Loucy (cell line): Measurements from ENCODE around the gene CCDC47.

Source experiments
- CTCF ChIP-seq: fragments of 200-600 bp; sonication (generic); conservative IDR thresholded peaks from 2 replicates; pipeline ENCODE4 v1.5.1; 2014; ENCODE audit warnings: mild to moderate bottlenecking, antibody characterized with exemption, low read length
- EZH2phosphoT487 ChIP-seq: fragments of 200-600 bp; IDR thresholded peaks from 2 replicates; pipeline ENCODE4 v1.6.1; 2018; ENCODE audit warnings: antibody characterized with exemption, mild to moderate bottlenecking, moderate library complexity, borderline replicate concordance

GRCh38 chr17:63786971-63787711 is 13.7 kb upstream of the CCDC47 start:
- TF ChIP-seq CTCF (no peak), EZH2phosphoT487 (no peak)
